Measurements from ENCODE around the gene GRAMD4.
A peak's percentile ranks its signal among the peaks of the same experiment; 100 is the strongest.

GRAMD4 gene

DNA sequence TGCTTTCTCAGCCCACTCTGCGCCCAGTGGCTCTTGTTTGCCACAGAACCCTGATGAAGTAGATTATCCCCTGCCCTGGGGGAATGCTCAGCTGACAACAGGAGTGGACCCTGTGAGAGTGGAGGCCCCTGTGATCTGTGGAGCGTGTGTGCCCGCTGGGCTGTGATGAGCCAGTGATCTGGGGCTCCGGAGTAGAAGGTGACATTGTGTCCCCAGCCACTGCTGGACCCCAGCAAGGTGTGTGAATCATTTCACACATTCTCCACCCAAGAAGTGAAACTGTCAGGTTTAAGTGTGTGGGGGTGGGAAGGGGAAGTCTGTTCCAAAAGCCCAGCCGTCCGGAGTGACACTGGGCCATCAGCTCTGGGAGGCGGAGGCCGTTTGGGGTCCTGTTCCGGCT lies 33.1 kb upstream of the GRAMD4 start:
- Mint-ChIP-seq H3K36me3 (ENCODE audit: low read depth) (peaks cover 61% of the 10 kb centered on the region), H3K4me3 (peak overlapping the region; percentile 72), H3K27me3 (no peaks in the 10 kb centered on the region), H3K9me3 (no peaks in the 10 kb centered on the region), H3K27ac (peak overlapping the region; percentile 90), H3K4me1 (ENCODE audit: low read depth) (peaks cover 97% of the 10 kb centered on the region)
- intact Hi-C loops (cut with micrococcal nuclease), result loop anchor here (10.0 kb wide), 1 partner anchor 148 kb away; the partner anchor contains the start of gene CERK

GRCh38 chr22:46587492-46588278 lies 32.5 kb upstream of the GRAMD4 start:
- peaks cover 97% of the 10 kb centered on the region for H3K4me1 Mint-ChIP-seq (ENCODE audit: low read depth)
- no peaks in the 10 kb centered on the region for H3K27me3 Mint-ChIP-seq
- peak overlapping the region; percentile 90 for H3K27ac Mint-ChIP-seq
- no peaks in the 10 kb centered on the region for H3K9me3 Mint-ChIP-seq
- H3K4me3 Mint-ChIP-seq, result peak overlapping the region; percentile 72
- H3K36me3 Mint-ChIP-seq (ENCODE audit: low read depth), result peaks cover 55% of the 10 kb centered on the region
- intact Hi-C loops (cut with micrococcal nuclease), result loop anchor here (10.0 kb wide), 1 partner anchor 147 kb away; the partner anchor contains the start of gene CERK

GRCh38 chr22:46588279-46589140 lies 31.7 kb upstream of the GRAMD4 start:
- no peaks in the 10 kb centered on the region for H3K27me3 Mint-ChIP-seq
- peak overlapping the region; percentile 72 for H3K4me3 Mint-ChIP-seq
- intact Hi-C loops (cut with micrococcal nuclease), result loop anchor here (10.0 kb wide), 1 partner anchor 146 kb away; the partner anchor contains the start of gene CERK
- no peaks in the 10 kb centered on the region for H3K9me3 Mint-ChIP-seq
- H3K4me1 Mint-ChIP-seq (ENCODE audit: low read depth), result peaks cover 100% of the 10 kb centered on the region
- H3K27ac Mint-ChIP-seq, result peak overlapping the region; percentile 90
- H3K36me3 Mint-ChIP-seq (ENCODE audit: low read depth), result peaks cover 52% of the 10 kb centered on the region

DNA sequence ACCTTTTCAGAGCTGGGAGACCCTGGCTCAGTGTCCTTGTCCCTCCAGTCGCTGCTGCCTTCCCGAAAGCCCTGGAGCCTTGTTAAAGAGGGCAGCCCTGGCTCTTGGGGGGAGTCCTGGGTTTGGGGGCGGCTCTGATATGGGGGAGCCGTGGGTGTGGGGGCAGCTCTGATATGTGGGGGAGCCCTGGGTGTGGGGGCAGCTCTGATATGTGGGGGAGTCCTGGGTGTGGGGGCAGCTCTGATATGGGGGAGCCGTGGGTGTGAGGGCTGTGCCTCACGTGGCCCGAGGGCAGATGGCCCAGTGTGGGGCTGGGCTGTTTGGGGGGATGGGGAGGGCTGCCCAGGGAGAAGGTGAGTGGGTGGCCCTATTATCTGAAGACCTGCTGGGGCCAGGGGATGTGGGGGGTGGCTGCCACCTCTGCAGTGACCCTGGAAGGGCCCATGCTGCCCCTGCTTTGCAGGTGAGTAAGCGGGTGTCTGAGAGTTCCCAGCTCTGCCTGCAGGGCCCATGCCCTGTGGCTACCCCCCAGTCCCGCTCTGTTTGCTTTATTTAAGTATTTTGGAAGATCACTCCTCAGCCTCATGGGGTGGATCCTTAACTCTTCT lies 30.9 kb upstream of the GRAMD4 start:
- no peaks in the 10 kb centered on the region for H3K9me3 Mint-ChIP-seq
- H3K27ac Mint-ChIP-seq, result peak overlapping the region; percentile 90
- H3K36me3 Mint-ChIP-seq (ENCODE audit: low read depth), result peaks cover 45% of the 10 kb centered on the region
- peak overlapping the region; percentile 60 for H3K4me3 Mint-ChIP-seq
- peaks cover 100% of the 10 kb centered on the region for H3K4me1 Mint-ChIP-seq (ENCODE audit: low read depth)
- H3K27me3 Mint-ChIP-seq, result no peaks in the 10 kb centered on the region
- intact Hi-C loops (cut with micrococcal nuclease), result loop anchor here (10.0 kb wide), 1 partner anchor 146 kb away; the partner anchor contains the start of gene CERK

- intact Hi-C loops (cut with micrococcal nuclease), result loop anchor here (10.0 kb wide), 1 partner anchor 145 kb away; the partner anchor contains the start of gene CERK
- no peaks in the 10 kb centered on the region for H3K9me3 Mint-ChIP-seq
- H3K4me3 Mint-ChIP-seq, result peak overlapping the region; percentile 48
- H3K4me1 Mint-ChIP-seq (ENCODE audit: low read depth), result peaks cover 100% of the 10 kb centered on the region
- H3K27ac Mint-ChIP-seq, result peak overlapping the region; percentile 90
- H3K27me3 Mint-ChIP-seq, result no peaks in the 10 kb centered on the region
- H3K36me3 Mint-ChIP-seq (ENCODE audit: low read depth), result peaks cover 45% of the 10 kb centered on the region
These were observed 30.3 kb upstream of the GRAMD4 start for GRCh38 chr22:46589871-46590271.

DNA sequence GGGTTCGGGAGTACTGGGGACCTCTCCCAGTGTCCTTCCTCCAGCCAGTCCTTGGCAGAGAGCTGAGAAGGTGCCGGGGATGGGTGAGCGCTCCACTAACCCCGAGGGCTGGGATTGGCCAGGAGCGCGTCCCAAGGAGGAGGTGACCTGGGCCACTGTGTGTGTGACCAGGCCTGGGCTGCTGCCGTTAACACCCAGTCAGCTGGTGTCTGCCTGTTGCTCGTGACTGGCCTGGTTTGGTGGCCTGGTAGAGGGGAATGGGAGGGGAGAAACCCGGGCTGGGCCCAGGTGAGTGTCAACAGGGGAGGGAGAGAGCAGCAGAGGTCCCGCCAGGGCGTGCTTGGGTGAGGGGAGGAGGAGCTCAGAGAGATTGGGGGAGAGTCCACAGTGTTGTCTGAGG lies 29.9 kb upstream of the GRAMD4 start:
- Mint-ChIP-seq H3K4me3 (peak overlapping the region; percentile 48), H3K27me3 (no peaks in the 10 kb centered on the region), H3K4me1 (ENCODE audit: low read depth) (peaks cover 100% of the 10 kb centered on the region), H3K36me3 (ENCODE audit: low read depth) (peaks cover 45% of the 10 kb centered on the region), H3K9me3 (no peaks in the 10 kb centered on the region), H3K27ac (peak overlapping the region; percentile 90)
- intact Hi-C loops (cut with micrococcal nuclease), result no loop called here

DNA sequence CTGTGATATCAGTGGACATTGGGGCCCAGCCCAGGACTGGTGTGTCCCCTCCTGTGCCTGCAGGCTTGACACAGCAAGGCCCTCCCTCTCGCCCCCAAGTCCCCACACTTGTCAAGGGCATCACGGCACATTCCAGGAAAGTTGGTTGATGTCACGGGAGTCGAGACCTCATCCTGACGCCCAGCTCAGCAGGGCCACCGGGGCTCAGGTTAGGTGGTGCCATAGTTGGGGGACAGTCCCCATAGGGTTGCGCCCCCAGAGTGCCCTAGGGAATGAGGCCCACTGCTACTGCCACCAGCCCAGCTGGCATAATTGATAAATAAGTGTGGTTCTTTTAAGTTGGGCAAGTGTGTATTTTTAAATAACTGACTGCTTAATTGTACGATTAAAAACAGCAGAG lies 28.3 kb upstream of the GRAMD4 start:
- no peaks in the 10 kb centered on the region for H3K9me3 Mint-ChIP-seq
- peak overlapping the region; percentile 90 for H3K27ac Mint-ChIP-seq
- intact Hi-C loops (cut with micrococcal nuclease), result no loop called here
- H3K4me1 Mint-ChIP-seq (ENCODE audit: low read depth), result peaks cover 100% of the 10 kb centered on the region
- H3K36me3 Mint-ChIP-seq (ENCODE audit: low read depth), result peaks cover 46% of the 10 kb centered on the region
- no peaks in the 10 kb centered on the region for H3K27me3 Mint-ChIP-seq
- H3K4me3 Mint-ChIP-seq, result peak overlapping the region; percentile 58

DNA sequence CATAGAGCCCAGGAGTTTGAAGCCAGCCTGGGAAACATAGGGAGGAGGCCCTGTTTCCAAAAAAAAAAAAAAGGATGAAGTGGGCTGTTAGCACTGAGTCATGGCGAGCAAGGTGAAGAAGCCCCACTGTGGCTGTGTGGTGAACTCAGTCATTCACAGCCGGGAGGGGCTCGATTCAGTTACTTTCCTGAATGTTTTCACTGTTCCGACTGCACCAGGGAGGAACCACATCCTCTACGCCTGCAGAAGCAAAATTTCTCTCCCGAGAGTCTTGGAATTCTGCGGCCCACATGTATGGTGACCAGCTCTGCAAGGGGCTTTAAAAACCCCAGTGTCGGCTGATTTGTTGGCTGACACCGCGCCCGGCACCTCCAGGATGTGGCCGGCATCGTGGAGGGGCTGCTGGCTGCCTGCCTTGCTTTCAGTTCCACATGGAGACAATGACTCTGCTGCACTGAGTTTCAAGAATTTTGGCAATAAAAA lies 27.8 kb upstream of the GRAMD4 start:
- H3K4me1 Mint-ChIP-seq (ENCODE audit: low read depth), result peaks cover 100% of the 10 kb centered on the region
- H3K36me3 Mint-ChIP-seq (ENCODE audit: low read depth), result peaks cover 46% of the 10 kb centered on the region
- peak overlapping the region; percentile 58 for H3K4me3 Mint-ChIP-seq
- intact Hi-C loops (cut with micrococcal nuclease), result no loop called here
- peak overlapping the region; percentile 90 for H3K27ac Mint-ChIP-seq
- H3K27me3 Mint-ChIP-seq, result no peaks in the 10 kb centered on the region
- H3K9me3 Mint-ChIP-seq, result no peaks in the 10 kb centered on the region

GRCh38 chr22:46593211-46593681 lies 26.9 kb upstream of the GRAMD4 start:
- H3K4me1 Mint-ChIP-seq (ENCODE audit: low read depth), result peaks cover 100% of the 10 kb centered on the region
- H3K36me3 Mint-ChIP-seq (ENCODE audit: low read depth), result peaks cover 51% of the 10 kb centered on the region
- peak overlapping the region; percentile 90 for H3K27ac Mint-ChIP-seq
- intact Hi-C loops (cut with micrococcal nuclease), result no loop called here
- peak overlapping the region; percentile 77 for H3K4me3 Mint-ChIP-seq
- no peaks in the 10 kb centered on the region for H3K9me3 Mint-ChIP-seq
- no peaks in the 10 kb centered on the region for H3K27me3 Mint-ChIP-seq

DNA sequence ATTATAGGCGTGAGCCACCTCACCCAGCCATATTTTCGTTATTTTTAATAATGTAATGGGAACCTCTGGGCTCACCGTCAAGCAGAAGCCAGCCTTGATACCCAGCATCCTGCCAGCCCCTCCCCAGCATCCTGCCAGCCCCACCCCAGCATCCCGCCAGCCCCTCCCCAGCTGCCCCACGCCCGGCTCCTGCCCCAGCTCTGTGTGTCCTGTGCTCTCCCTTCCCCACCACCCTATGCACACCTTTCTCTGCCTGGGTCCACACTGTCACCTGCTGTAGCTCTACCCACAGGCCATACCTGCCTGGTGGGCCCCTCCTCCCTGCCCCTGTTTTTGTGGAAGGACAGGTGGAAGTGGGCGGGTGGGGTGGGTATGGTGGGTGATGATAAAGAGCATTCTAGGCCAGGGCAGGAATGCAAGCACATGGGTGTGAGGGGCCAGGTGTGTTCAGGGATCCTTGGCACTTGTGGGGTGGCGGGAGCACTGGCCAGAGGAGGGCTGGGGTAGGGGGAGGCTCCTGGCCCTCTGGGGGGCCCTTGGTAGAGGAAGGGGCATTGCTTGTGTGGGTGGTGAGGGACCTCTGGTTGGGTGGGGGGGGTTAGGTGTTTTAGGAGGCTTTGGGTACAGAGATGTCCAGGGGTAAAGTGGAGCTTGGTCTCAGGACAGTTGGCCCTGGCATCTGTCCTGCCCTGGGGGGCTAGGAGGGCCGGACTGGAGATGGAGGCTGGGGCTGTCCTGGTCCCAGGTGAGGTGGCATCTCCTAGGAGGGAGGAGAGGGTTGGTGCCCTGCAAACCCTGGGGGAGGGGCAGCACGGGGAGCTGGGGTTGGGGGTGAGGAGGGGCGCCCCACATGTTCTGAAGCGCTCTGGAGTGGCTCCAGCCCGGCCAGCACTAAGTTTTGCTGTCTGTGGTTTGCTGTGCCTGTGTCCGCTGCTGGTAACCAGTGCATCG lies 25.9 kb upstream of the GRAMD4 start:
- intact Hi-C loops (cut with micrococcal nuclease), result no loop called here
- Mint-ChIP-seq H3K4me1 (ENCODE audit: low read depth) (peaks cover 100% of the 10 kb centered on the region), H3K9me3 (no peaks in the 10 kb centered on the region), H3K4me3 (peak overlapping the region; percentile 51), H3K27ac (peak overlapping the region; percentile 90), H3K27me3 (no peaks in the 10 kb centered on the region), H3K36me3 (ENCODE audit: low read depth) (peaks cover 50% of the 10 kb centered on the region)

GRCh38 chr22:46594947-46595298 lies 25.3 kb upstream of the GRAMD4 start:
- peaks cover 44% of the 10 kb centered on the region for H3K36me3 Mint-ChIP-seq (ENCODE audit: low read depth)
- H3K4me1 Mint-ChIP-seq (ENCODE audit: low read depth), result peaks cover 100% of the 10 kb centered on the region
- no peaks in the 10 kb centered on the region for H3K9me3 Mint-ChIP-seq
- no peaks in the 10 kb centered on the region for H3K27me3 Mint-ChIP-seq
- no peak overlapping the region for H3K4me3 Mint-ChIP-seq
- intact Hi-C loops (cut with micrococcal nuclease), result no loop called here
- H3K27ac Mint-ChIP-seq, result peak overlapping the region; percentile 90

DNA sequence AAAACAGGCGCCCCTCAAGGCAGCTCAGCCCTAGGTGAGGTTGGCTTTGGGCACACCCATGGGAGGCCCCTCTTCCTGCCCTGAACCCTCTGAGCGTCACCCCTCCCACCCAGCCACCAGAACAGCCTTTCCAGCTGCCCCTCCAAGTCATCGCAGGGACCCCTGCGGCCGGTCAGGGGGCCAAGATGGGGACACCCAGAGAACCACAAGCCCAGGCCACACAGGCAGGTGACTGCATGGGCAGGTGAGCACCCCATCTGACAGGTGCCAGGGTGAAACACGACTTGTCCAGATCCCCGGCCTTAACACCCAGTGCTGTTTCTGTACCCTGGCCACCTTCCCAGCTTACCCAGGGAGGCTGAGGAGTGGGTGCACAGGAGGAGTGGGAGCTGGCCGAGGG lies 24.6 kb upstream of the GRAMD4 start:
- Mint-ChIP-seq H3K9me3 (no peaks in the 10 kb centered on the region), H3K4me1 (ENCODE audit: low read depth) (peaks cover 100% of the 10 kb centered on the region), H3K36me3 (ENCODE audit: low read depth) (peaks cover 43% of the 10 kb centered on the region), H3K4me3 (no peak overlapping the region), H3K27ac (peak overlapping the region; percentile 90), H3K27me3 (no peaks in the 10 kb centered on the region)
- intact Hi-C loops (cut with micrococcal nuclease), result no loop called here

DNA sequence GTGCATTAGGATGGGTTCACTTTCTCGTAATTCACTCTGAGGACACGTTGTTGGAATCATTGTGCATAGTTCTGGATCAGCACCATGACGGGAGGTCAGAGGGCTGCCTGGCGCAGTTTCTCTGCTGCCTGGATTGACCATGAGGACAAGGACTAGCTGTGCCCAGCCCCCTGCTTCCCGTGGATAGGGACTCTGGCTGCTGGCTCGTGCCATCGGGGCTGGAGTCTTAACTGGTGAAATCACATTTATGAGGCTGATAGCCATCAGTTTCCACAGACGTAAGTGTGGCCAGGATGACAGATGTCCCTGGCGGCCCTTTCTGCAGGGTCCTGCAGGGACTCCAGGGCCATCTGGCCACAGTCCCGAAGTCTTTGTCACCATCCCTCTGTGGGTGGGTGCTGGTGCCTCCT lies 24.1 kb upstream of the GRAMD4 start:
- no peak overlapping the region for H3K4me3 Mint-ChIP-seq
- peak overlapping the region; percentile 90 for H3K27ac Mint-ChIP-seq
- peaks cover 38% of the 10 kb centered on the region for H3K36me3 Mint-ChIP-seq (ENCODE audit: low read depth)
- H3K4me1 Mint-ChIP-seq (ENCODE audit: low read depth), result peaks cover 100% of the 10 kb centered on the region
- intact Hi-C loops (cut with micrococcal nuclease), result no loop called here
- no peaks in the 10 kb centered on the region for H3K27me3 Mint-ChIP-seq
- no peaks in the 10 kb centered on the region for H3K9me3 Mint-ChIP-seq

Measured in dendritic cell treated with granulocyte-macrophage colony-stimulating factor and Interleukin-4, amounts not matched to agents 40 ng/mL and 50 ng/mL, for 4 days (primary cell).